Measurements from ENCODE around the gene TAP2. TPM values are rescaled to one million over a fixed set of nuclear protein-coding genes. Genes with fewer than 3 reads are reported as not detected.

TAP2 gene
- total RNA-seq, 1 donor from 2014 or later: 19.9 TPM

DNA sequence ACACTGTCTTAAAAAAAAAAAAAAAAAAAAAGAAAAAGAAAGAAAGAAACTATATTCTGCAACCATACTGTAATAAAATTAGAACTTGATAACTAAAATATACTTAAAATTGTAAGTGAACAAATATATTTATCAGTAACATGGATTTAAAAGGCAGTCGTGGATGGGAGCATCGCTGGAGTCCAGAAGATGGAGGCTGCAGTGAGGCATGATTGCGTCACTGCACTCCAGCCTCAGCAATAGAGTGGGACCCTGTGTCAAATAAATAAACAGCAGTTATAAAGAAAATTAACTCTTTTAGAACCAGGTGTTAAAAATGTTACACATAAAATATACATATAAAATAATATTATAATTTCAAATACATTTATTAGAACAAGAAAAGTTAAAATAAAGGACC lies 24.2 kb upstream of the TAP2 start:
- Histone ChIP-seq H3K9me3 (no peaks in the 10 kb centered on the region), H3K27ac (no peak overlapping the region), H3K36me3 (peaks cover 0 to 20% of the 10 kb centered on the region in 2 donors), H3K27me3 (no peaks in the 10 kb centered on the region), H3K4me3 (no peak overlapping the region), H3K4me1 (no peaks in the 10 kb centered on the region)
- no peak for DNase-seq (ENCODE audit: extremely low spot score in 2 of 2)
- intact Hi-C loops (cut with DNase I): no loop called here
- TF ChIP-seq POLR2AphosphoS5 (IDR thresholded peaks at IDR 0.05; ENCODE audit: insufficient read depth in 1 of 2, low read depth in 1 of 2): no peak
- TF ChIP-seq, protein P1, sequence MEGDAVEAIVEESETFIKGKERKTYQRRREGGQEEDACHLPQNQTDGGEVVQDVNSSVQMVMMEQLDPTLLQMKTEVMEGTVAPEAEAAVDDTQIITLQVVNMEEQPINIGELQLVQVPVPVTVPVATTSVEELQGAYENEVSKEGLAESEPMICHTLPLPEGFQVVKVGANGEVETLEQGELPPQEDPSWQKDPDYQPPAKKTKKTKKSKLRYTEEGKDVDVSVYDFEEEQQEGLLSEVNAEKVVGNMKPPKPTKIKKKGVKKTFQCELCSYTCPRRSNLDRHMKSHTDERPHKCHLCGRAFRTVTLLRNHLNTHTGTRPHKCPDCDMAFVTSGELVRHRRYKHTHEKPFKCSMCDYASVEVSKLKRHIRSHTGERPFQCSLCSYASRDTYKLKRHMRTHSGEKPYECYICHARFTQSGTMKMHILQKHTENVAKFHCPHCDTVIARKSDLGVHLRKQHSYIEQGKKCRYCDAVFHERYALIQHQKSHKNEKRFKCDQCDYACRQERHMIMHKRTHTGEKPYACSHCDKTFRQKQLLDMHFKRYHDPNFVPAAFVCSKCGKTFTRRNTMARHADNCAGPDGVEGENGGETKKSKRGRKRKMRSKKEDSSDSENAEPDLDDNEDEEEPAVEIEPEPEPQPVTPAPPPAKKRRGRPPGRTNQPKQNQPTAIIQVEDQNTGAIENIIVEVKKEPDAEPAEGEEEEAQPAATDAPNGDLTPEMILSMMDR (IDR thresholded peaks at IDR 0.05): no peak
- no peak for TF ChIP-seq POLR2A (IDR thresholded peaks at IDR 0.05)

GRCh38 chr6:32860674-32861073 lies 22.1 kb upstream of the TAP2 start:
- no peaks in the 10 kb centered on the region for H3K9me3 ChIP-seq
- no peak overlapping the region for H3K27ac ChIP-seq
- H3K4me3 ChIP-seq: no peak overlapping the region
- intact Hi-C loops (cut with DNase I): no loop called here
- H3K4me1 ChIP-seq: no peaks in the 10 kb centered on the region
- TF ChIP-seq, protein P1 (IDR thresholded peaks at IDR 0.05): no peak
- TF ChIP-seq POLR2A (IDR thresholded peaks at IDR 0.05): no peak
- TF ChIP-seq POLR2AphosphoS5 (IDR thresholded peaks at IDR 0.05; ENCODE audit: insufficient read depth in 1 of 2, low read depth in 1 of 2): no peak
- no peak for DNase-seq (ENCODE audit: extremely low spot score in 2 of 2)
- H3K27me3 ChIP-seq: no peaks in the 10 kb centered on the region
- peaks cover 0 to 23% of the 10 kb centered on the region in 2 donors for H3K36me3 ChIP-seq

GRCh38 chr6:32858194-32858593 lies 19.7 kb upstream of the TAP2 start:
- Histone ChIP-seq H3K27me3 (no peaks in the 10 kb centered on the region), H3K36me3 (peaks cover 0 to 23% of the 10 kb centered on the region in 2 donors), H3K9me3 (no peaks in the 10 kb centered on the region), H3K4me3 (no peak overlapping the region), H3K4me1 (peaks cover 12% of the 10 kb centered on the region), H3K27ac (no peak overlapping the region)
- intact Hi-C loops (cut with DNase I): no loop called here
- TF ChIP-seq POLR2A (IDR thresholded peaks at IDR 0.05) (no peak), POLR2AphosphoS5 (IDR thresholded peaks at IDR 0.05; ENCODE audit: insufficient read depth in 1 of 2, low read depth in 1 of 2) (no peak)
- TF ChIP-seq, protein P1 (IDR thresholded peaks at IDR 0.05): no peak
- DNase-seq (ENCODE audit: extremely low spot score in 2 of 2): no peak

DNA sequence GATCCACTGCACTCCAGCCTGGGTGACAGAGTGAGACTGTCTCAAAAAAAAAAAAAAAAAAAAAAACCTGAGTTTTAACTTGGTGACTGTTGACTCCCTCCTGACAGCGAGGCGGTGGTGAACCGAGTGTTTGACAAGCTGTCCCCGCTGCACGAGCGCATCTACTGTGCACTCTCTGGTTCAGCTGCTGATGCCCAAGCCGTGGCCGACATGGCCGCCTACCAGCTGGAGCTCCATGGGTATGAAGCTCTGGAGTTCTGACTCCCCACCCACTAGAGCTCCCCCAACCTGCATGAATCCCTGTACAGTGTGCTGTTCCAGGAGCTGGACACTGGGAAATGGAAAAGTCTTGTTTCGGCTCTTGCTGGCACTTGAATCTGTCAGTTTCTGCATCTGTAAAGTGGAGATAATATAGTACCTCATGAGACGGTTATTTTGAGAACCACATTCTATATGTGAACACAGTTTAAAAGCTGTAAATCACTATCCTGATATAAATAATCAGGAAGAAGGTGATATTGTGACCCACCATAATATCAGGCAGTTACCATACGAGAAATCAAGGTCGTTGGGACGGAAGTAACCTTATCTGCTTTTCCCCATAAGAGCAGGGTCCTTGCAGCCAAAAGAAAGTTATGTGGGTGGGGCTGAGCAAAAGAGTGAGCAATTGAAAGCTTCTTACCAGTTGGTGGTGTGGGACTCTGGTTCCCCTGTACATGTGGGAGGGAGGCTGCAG lies 18.8 kb upstream of the TAP2 start:
- intact Hi-C loops (cut with DNase I): no loop called here
- TF ChIP-seq POLR2AphosphoS5 (IDR thresholded peaks at IDR 0.05; ENCODE audit: insufficient read depth in 1 of 2, low read depth in 1 of 2) (no peak), POLR2A (IDR thresholded peaks at IDR 0.05) (no peak)
- TF ChIP-seq, protein P1 (IDR thresholded peaks at IDR 0.05): no peak
- Histone ChIP-seq H3K4me3 (no peak overlapping the region), H3K9me3 (no peaks in the 10 kb centered on the region), H3K4me1 (peaks cover 19% of the 10 kb centered on the region), H3K27me3 (no peaks in the 10 kb centered on the region), H3K36me3 (peaks cover 0 to 23% of the 10 kb centered on the region in 2 donors), H3K27ac (no peak overlapping the region)
- no peak for DNase-seq (ENCODE audit: extremely low spot score in 2 of 2)

DNA sequence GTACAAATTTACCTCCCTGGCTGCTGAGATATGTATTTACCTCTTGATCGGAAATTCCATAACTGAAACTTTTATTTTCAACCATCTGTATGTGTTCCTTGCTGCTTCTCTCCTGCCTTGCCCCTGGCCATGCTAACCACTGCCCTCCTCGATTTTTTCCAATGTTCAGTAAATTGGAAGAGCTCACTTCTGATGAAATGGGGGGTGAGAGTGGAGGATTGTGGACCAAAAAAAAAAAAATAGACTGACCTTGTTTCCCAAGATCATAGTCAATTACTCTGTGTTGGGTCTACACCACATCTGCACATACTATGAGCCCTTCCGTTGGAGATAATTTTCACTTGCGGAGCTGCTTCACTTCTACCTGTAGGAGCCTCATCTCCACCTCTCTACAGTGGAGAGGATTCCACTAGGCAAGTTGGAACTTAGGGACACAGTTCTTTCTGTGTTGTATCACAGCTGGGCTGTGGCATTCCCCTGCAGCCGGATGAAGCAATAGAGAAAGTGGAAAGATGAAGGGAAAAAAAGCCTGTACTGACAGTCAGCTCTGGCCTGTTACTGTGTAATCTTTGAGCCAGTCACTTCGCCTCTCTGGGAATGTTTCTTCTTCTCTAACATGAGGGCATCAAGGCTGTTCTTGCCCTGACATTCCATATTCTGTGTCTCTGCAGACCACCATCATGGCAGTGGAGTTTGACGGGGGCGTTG lies 17.1 kb upstream of the TAP2 start:
- Histone ChIP-seq H3K4me3 (peak overlapping the region in 1 of 2 donors; percentile 92), H3K4me1 (peaks cover 33% of the 10 kb centered on the region), H3K9me3 (no peaks in the 10 kb centered on the region), H3K36me3 (peaks cover 0 to 32% of the 10 kb centered on the region in 2 donors), H3K27me3 (no peaks in the 10 kb centered on the region), H3K27ac (peak overlapping the region; percentile 100)
- DNase-seq (ENCODE audit: extremely low spot score in 2 of 2): no peak
- intact Hi-C loops (cut with DNase I): no loop called here
- no peak for TF ChIP-seq POLR2AphosphoS5 (IDR thresholded peaks at IDR 0.05; ENCODE audit: insufficient read depth in 1 of 2, low read depth in 1 of 2)
- TF ChIP-seq, protein P1 (IDR thresholded peaks at IDR 0.05): no peak
- no peak for TF ChIP-seq POLR2A (IDR thresholded peaks at IDR 0.05)
